Measurements from ENCODE around the gene SMPX. TPM values are rescaled to one million over a fixed set of nuclear protein-coding genes. Genes with fewer than 3 reads are reported as not detected.

The SMPX gene
- polyA plus RNA-seq, 2 of the 4 experiments (the other 2 are of a cell fraction): 0.13 to 0.23 TPM

- TF ChIP-seq HMGXB4 (CRISPR knock-in tag; IDR thresholded peaks at IDR 0.05; ENCODE audit: borderline replicate concordance) (no peak), ZSCAN20 (CRISPR knock-in tag; IDR thresholded peaks at IDR 0.05) (no peak), FOSB (CRISPR knock-in tag; IDR thresholded peaks at IDR 0.05) (no peak)
These were observed 22.7 kb downstream of the SMPX start (continued) for GRCh38 chrX:21735038-21735767.

- Histone ChIP-seq H3K4me1 (no peaks in the 10 kb centered on the region), H3K9me3 (no peaks in the 10 kb centered on the region), H3K4me3 (no peak overlapping the region), H3K27ac (no peak overlapping the region), H3K4me2 (no peak overlapping the region)
- ATAC-seq: no peak
- FAIRE-seq: no peak
- no peak for DNase-seq (ENCODE audit: low read depth in 1 of 2, low spot score in 1 of 2)
- CTCF ChIA-PET: interaction anchor here (0.9 kb wide), 1 partner anchor 94 kb away, joined by 3 read pairs; no protein-coding TSS in a partner anchor
- WGBS (ENCODE audit: missing lambda C conversion rate): 0% methylated on average over 2 of the region's 2 CpGs
- POLR2A ChIA-PET: no interaction called here
- TF ChIP-seq ESRRA (IDR thresholded peaks at IDR 0.05; ENCODE audit: borderline replicate concordance, low read length) (no peak), HEYL (CRISPR knock-in tag; IDR thresholded peaks at IDR 0.05) (no peak), JUN (IDR thresholded peaks at IDR 0.05) (no peak), POLR2AphosphoS2 (conservative IDR thresholded peaks at IDR 0.05; ENCODE audit: low read length) (no peak), FOSB (CRISPR knock-in tag; IDR thresholded peaks at IDR 0.05) (no peak), TFCP2L1 (CRISPR knock-in tag; IDR thresholded peaks at IDR 0.05) (no peak), SMC3 (IDR thresholded peaks at IDR 0.05) (no peak), MYC (IDR thresholded peaks at IDR 0.05; ENCODE audit: borderline replicate concordance, low read length) (no peak)
These were observed 23.7 kb downstream of the SMPX start for GRCh38 chrX:21734175-21734574.

GRCh38 chrX:21733705-21734104 lies 24.2 kb downstream of the SMPX start:
- 22% methylated on average over 1 of the region's 1 CpG for WGBS (ENCODE audit: missing lambda C conversion rate)
- POLR2A ChIA-PET: no interaction called here
- H3K4me3 ChIP-seq: no peak overlapping the region
- no peak for FAIRE-seq
- CTCF ChIA-PET: interaction anchor here (0.9 kb wide), 1 partner anchor 95 kb away, joined by 3 read pairs; no protein-coding TSS in a partner anchor
- TF ChIP-seq HOXB5 (CRISPR knock-in tag; IDR thresholded peaks at IDR 0.05) (no peak), EP300 (IDR thresholded peaks at IDR 0.05) (no peak), SMC3 (IDR thresholded peaks at IDR 0.05) (no peak), USF2 (IDR thresholded peaks at IDR 0.05) (no peak), RCOR1 (IDR thresholded peaks at IDR 0.05; ENCODE audit: low read depth, low read length) (no peak), MAZ (IDR thresholded peaks at IDR 0.05; ENCODE audit: borderline replicate concordance, low read depth, low read length) (no peak), PBX3 (IDR thresholded peaks at IDR 0.05) (no peak), JUN (IDR thresholded peaks at IDR 0.05) (no peak), RARB (CRISPR knock-in tag; IDR thresholded peaks at IDR 0.05) (no peak), CBX2 (IDR thresholded peaks at IDR 0.05; ENCODE audit: borderline replicate concordance, low read depth) (no peak), CHD2 (IDR thresholded peaks at IDR 0.05; ENCODE audit: low read length, partially characterized antibody) (no peak), ZFP36 (IDR thresholded peaks at IDR 0.05; ENCODE audit: borderline replicate concordance, partially characterized antibody) (no peak), NPAS2 (CRISPR knock-in tag; IDR thresholded peaks at IDR 0.05; ENCODE audit: borderline replicate concordance) (no peak), KDM5A (IDR thresholded peaks at IDR 0.05) (no peak), ESRRA (IDR thresholded peaks at IDR 0.05; ENCODE audit: borderline replicate concordance, low read length) (no peak), NFE2L2 (conservative IDR thresholded peaks at IDR 0.05; ENCODE audit: low read length) (no peak), HOXA7 (CRISPR knock-in tag; IDR thresholded peaks at IDR 0.05) (no peak), HEYL (CRISPR knock-in tag; IDR thresholded peaks at IDR 0.05) (no peak), RFX5 (IDR thresholded peaks at IDR 0.05) (no peak)
- no peak overlapping the region for H3K4me2 ChIP-seq
- no peak overlapping the region for H3K27ac ChIP-seq
- H3K9me3 ChIP-seq: no peaks in the 10 kb centered on the region
- no peak for DNase-seq (ENCODE audit: low read depth in 1 of 2, low spot score in 1 of 2)
- H3K4me1 ChIP-seq: no peaks in the 10 kb centered on the region
- no peak for ATAC-seq

Data from A549 (cell line).